K562 (cell line): ENCODE data around the gene ANKRD65. TPM values are rescaled to one million over a fixed set of nuclear protein-coding genes. Genes with fewer than 3 reads are reported as not detected.

ENCODE experiments used
- KLF6 ChIP-seq: fragments of 250-450 bp; sonication (Bioruptor Pico); IDR thresholded peaks from 2 replicates; pipeline ENCODE4 v1.4.0; 2020; ENCODE audit warnings: mild to moderate bottlenecking, moderate library complexity, borderline replicate concordance
- MGA ChIP-seq: fragments of 450-650 bp; IDR thresholded peaks from 2 replicates; pipeline ENCODE4 v1.6.1; 2016; ENCODE audit warnings: mild to moderate bottlenecking, moderate library complexity
- POLR3A ChIP-seq: IDR thresholded peaks from 2 replicates; pipeline ENCODE4 v1.6.1; 2011; ENCODE audit warnings: borderline replicate concordance, mild to moderate bottlenecking, moderate library complexity; ENCODE audit not compliant: insufficient read length, insufficient read depth; ENCODE audit errors: extremely low read depth
- SAFB2 ChIP-seq: fragments of 200-400 bp; formaldehyde crosslinking; IDR thresholded peaks from 2 replicates; pipeline ENCODE4 v1.6.1; 2018; ENCODE audit warnings: borderline replicate concordance, low read length, low read depth, moderate library complexity; ENCODE audit not compliant: severe bottlenecking
- SP2 ChIP-seq: IDR thresholded peaks from 2 replicates; pipeline ENCODE4 v1.6.1; 2011; ENCODE audit warnings: mild to moderate bottlenecking, low read depth, low read length, moderate library complexity; ENCODE audit not compliant: poor library complexity, severe bottlenecking; ENCODE audit errors: extremely low read depth
- TBP ChIP-seq: optimal IDR thresholded peaks from 2 replicates; pipeline ENCODE3; 2011; ENCODE audit warnings: low read depth, low read length, improper control_type of control experiment
- TFAP4 ChIP-seq: sonication (generic); formaldehyde crosslinking; IDR thresholded peaks from 2 replicates; pipeline ENCODE4 v1.8.0; 2022; ENCODE audit warnings: missing genetic modification reagents, mild to moderate bottlenecking, moderate library complexity, borderline replicate concordance
- ZBTB2 ChIP-seq: fragments of 450-650 bp; IDR thresholded peaks from 2 replicates; pipeline ENCODE4 v1.6.1; 2016; ENCODE audit warnings: antibody characterized with exemption
- ZNF143 ChIP-seq: sonication (generic); formaldehyde crosslinking; IDR thresholded peaks from 2 replicates; pipeline ENCODE4 v1.9.0; 2022; ENCODE audit warnings: mild to moderate bottlenecking, missing genetic modification reagents
- polyA plus RNA-seq, 8 experiments: library from polyadenylated mRNA; depleted of rRNA in 4 of 8; stranded (reverse) in 5 of 8; unstranded in 3 of 8; fragments of >200 nt; fragmentation: Nextera tagmentation in 2 of 8; fragmentation: Illumina TruSeq in 1 of 8; extraction: Ambion mirVana in 2 of 8; extraction: Trizol in 1 of 8; gene quantifications; 2 replicates each; pipeline versions ENCODE4 v1.2.1 to v1.2.3, GENCODE V29; 2011 to 2014; ENCODE audit warnings: inconsistent platforms in 1 of 8, missing spikeins in 1 of 8
- total RNA-seq, 7 experiments: library from RNA; depleted of rRNA in 6 of 7; stranded (reverse); fragments of >200 nt in 6 of 7; fragmentation: Illumina TruSeq in 2 of 7; extraction: Trizol in 2 of 7; gene quantifications; 2 replicates each; pipeline versions ENCODE4 v1.2.1 to v1.2.3, GENCODE V29; 2011 to 2021; ENCODE audit warnings: low replicate concordance in 1 of 7

Gene ANKRD65
- total and polyA plus RNA-seq, 9 of the 15 experiments (the other 6 are each of a cell fraction or from before 2014, with no cell fraction given): not detected

GRCh38 chr1:1406101-1406820, 14.8 kb downstream of the ANKRD65 start (continued):
- TF ChIP-seq MGA (peak; percentile 20; the same call in 1 of the 2 replicates), KLF6 (CRISPR knock-in tag) (no peak), SP2 (peak; percentile 9), POLR3A (no peak), ZBTB2 (peak; percentile 23; the same call in 1 of the 2 replicates), SAFB2 (no peak), TBP (no peak), ZNF143 (CRISPR knock-in tag) (no peak), TFAP4 (no peak)
